ENCODE data around the gene UVSSA. TPM values are rescaled to one million over a fixed set of nuclear protein-coding genes. Genes with fewer than 3 reads are reported as not detected.
"Not testable (repeated sequence)": the region's sequence is repeated elsewhere in the genome, so short reads cannot be mapped to it uniquely, and the experiment has no call there.

The UVSSA gene
- total RNA-seq, 1 donor from 2014 or later, result 22.8 TPM

GRCh38 chr4:1427010-1427409 is 80.0 kb downstream of the UVSSA start:
- Mint-ChIP-seq H3K4me3 (no peak overlapping the region), H3K27ac (ENCODE audit: unreplicated experiment) (no peak overlapping the region), H3K27me3 (ENCODE audit: low read depth) (peaks cover 40% of the 10 kb centered on the region), H3K9me3 (no peaks in the 10 kb centered on the region), H3K36me3 (ENCODE audit: low read depth) (no peaks in the 10 kb centered on the region), H3K4me1 (no peaks in the 10 kb centered on the region)
- TF ChIP-seq, protein P1, sequence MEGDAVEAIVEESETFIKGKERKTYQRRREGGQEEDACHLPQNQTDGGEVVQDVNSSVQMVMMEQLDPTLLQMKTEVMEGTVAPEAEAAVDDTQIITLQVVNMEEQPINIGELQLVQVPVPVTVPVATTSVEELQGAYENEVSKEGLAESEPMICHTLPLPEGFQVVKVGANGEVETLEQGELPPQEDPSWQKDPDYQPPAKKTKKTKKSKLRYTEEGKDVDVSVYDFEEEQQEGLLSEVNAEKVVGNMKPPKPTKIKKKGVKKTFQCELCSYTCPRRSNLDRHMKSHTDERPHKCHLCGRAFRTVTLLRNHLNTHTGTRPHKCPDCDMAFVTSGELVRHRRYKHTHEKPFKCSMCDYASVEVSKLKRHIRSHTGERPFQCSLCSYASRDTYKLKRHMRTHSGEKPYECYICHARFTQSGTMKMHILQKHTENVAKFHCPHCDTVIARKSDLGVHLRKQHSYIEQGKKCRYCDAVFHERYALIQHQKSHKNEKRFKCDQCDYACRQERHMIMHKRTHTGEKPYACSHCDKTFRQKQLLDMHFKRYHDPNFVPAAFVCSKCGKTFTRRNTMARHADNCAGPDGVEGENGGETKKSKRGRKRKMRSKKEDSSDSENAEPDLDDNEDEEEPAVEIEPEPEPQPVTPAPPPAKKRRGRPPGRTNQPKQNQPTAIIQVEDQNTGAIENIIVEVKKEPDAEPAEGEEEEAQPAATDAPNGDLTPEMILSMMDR (conservative IDR thresholded peaks at IDR 0.05), result no peak
- no peak for DNase-seq (ENCODE audit: low read depth, low spot score)

DNA sequence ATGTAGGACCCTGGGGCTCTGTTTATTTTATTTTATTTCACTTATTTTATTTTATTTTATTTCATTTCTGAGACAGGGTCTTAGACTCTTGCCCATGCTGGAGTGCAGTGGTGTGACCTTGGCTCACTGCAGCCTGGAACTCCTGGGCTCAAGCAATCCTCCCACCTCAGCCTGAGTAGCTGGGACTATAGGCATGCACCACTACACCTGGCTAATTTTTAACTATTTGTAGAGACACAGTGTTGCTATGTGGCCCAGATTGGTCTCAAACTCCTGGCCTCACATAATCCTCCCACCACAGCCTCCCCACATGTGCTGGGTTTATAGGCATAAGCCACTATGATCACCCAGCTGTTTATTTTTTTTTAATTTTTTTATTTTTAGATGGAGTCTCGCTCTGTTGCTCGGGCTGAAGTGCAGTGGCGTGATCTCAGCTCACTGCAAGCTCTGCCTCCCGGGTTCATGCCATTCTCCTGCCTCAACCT is 96.7 kb downstream of the UVSSA start:
- not testable (repeated sequence) for H3K36me3 Mint-ChIP-seq (ENCODE audit: low read depth); H3K27ac Mint-ChIP-seq (ENCODE audit: unreplicated experiment); H3K27me3 Mint-ChIP-seq (ENCODE audit: low read depth)

More for the DNA sequence above, 96.7 kb downstream of the UVSSA start:
- not testable (repeated sequence) for H3K4me1 Mint-ChIP-seq; H3K9me3 Mint-ChIP-seq; H3K4me3 Mint-ChIP-seq; DNase-seq (ENCODE audit: low read depth, low spot score)

Other genes starting within 250 kb of the UVSSA start
- 2.7 and 5.0 TPM in 2 replicates for gene RNF212, start 233.6 kb upstream of the UVSSA start, total RNA-seq
- gene SPON2, start 174.6 kb upstream of the UVSSA start, total RNA-seq, result 2.3 and 4.1 TPM in 2 replicates
- 218 and 219 TPM in 2 replicates for gene CTBP1, start 98.1 kb upstream of the UVSSA start, total RNA-seq
- gene MAEA, start 57.3 kb upstream of the UVSSA start, total RNA-seq, result 72.1 and 74.0 TPM in 2 replicates
- not detected in 2 replicates for gene NKX1-1, start 59.2 kb downstream of the UVSSA start, total RNA-seq

All from neural crest cell (in vitro differentiated cells).